Activated naive CD8-positive, alpha-beta T cell treated with anti-CD3 and anti-CD28 coated beads for 36 hours (primary cell): Measurements from ENCODE around the gene PIAS3. TPM values are rescaled to one million over a fixed set of nuclear protein-coding genes. Genes with fewer than 3 reads are reported as not detected.
"Not testable (repeated sequence)": the region's sequence is repeated elsewhere in the genome, so short reads cannot be mapped to it uniquely, and the experiment has no call there.

Experiments
- DNase-seq: peaks from one replicate; pipeline ENCODE4 v3.0.0; 2021
- H3K27ac Mint-ChIP-seq: one replicate; pipeline ENCODE4 v1.8.0; 2022; ENCODE audit warnings: mild to moderate bottlenecking, moderate library complexity, mixed read lengths
- H3K27me3 Mint-ChIP-seq: one replicate; pipeline ENCODE4 v1.8.0; 2022; ENCODE audit warnings: mild to moderate bottlenecking, mixed read lengths
- H3K36me3 Mint-ChIP-seq: one replicate; pipeline ENCODE4 v1.8.0; 2021; ENCODE audit warnings: mild to moderate bottlenecking, mixed read lengths
- H3K4me1 Mint-ChIP-seq: one replicate; pipeline ENCODE4 v1.8.0; 2021; ENCODE audit warnings: mixed read lengths
- H3K4me3 Mint-ChIP-seq: one replicate; pipeline ENCODE4 v1.8.0; 2022; ENCODE audit warnings: mild to moderate bottlenecking, moderate library complexity, mixed read lengths
- H3K9me3 Mint-ChIP-seq: one replicate; pipeline ENCODE4 v1.8.0; 2022; ENCODE audit warnings: mixed read lengths
- total RNA-seq, 2 experiments: library from RNA; stranded (reverse); gene quantifications; one replicate each; pipeline ENCODE4 v1.2.3, GENCODE V29; 2021

PIAS3 gene
- total RNA-seq, 2 experiments from 2014 or later = 14.7 to 16.4 TPM

GRCh38 chr1:145849356-145850160 lies 9.3 kb downstream of the PIAS3 start:
- H3K4me1 Mint-ChIP-seq = peaks cover 16% of the 10 kb centered on the region
- no peak overlapping the region for H3K27ac Mint-ChIP-seq
- no peak overlapping the region for H3K4me3 Mint-ChIP-seq
- H3K27me3 Mint-ChIP-seq = no peaks in the 10 kb centered on the region
- peaks cover 3% of the 10 kb centered on the region for H3K36me3 Mint-ChIP-seq
- DNase-seq = no peak
- no peaks in the 10 kb centered on the region for H3K9me3 Mint-ChIP-seq

- no peaks in the 10 kb centered on the region for H3K9me3 Mint-ChIP-seq
- H3K4me1 Mint-ChIP-seq = peaks cover 16% of the 10 kb centered on the region
- H3K27me3 Mint-ChIP-seq = no peaks in the 10 kb centered on the region
- H3K36me3 Mint-ChIP-seq = peaks cover 3% of the 10 kb centered on the region
- no peak overlapping the region for H3K4me3 Mint-ChIP-seq
- H3K27ac Mint-ChIP-seq = no peak overlapping the region
- no peak for DNase-seq
These were observed 11.1 kb downstream of the PIAS3 start for GRCh38 chr1:145847827-145848226.

GRCh38 chr1:145846201-145846612 lies 12.7 kb downstream of the PIAS3 start:
- no peaks in the 10 kb centered on the region for H3K9me3 Mint-ChIP-seq
- peak overlapping the region; percentile 65 for H3K27ac Mint-ChIP-seq
- peak; percentile 23 for DNase-seq
- no peaks in the 10 kb centered on the region for H3K27me3 Mint-ChIP-seq
- no peak overlapping the region for H3K4me3 Mint-ChIP-seq
- peaks cover 16% of the 10 kb centered on the region for H3K4me1 Mint-ChIP-seq
- peaks cover 3% of the 10 kb centered on the region for H3K36me3 Mint-ChIP-seq

- H3K4me1 Mint-ChIP-seq = peaks cover 16% of the 10 kb centered on the region
- H3K36me3 Mint-ChIP-seq = no peaks in the 10 kb centered on the region
- no peak within 1 kb of the TSS for H3K4me3 Mint-ChIP-seq
- H3K27ac Mint-ChIP-seq = peak within 1 kb of the TSS; percentile 65
- no peaks in the 10 kb centered on the region for H3K9me3 Mint-ChIP-seq
- H3K27me3 Mint-ChIP-seq = no peaks in the 10 kb centered on the region
- DNase-seq = peak; percentile 78
These were observed 13.2 kb downstream of the PIAS3 start, which contains the start of gene NUDT17 for GRCh38 chr1:145845514-145846161. TSS of gene NUDT17 (plus strand) at chr1:145845630. CDS start at chr1:145845641, 11 bp downstream.

- no peaks in the 10 kb centered on the region for H3K27me3 Mint-ChIP-seq
- H3K4me1 Mint-ChIP-seq = peaks cover 14% of the 10 kb centered on the region
- no peak for DNase-seq
- no peak overlapping the region for H3K4me3 Mint-ChIP-seq
- no peak overlapping the region for H3K27ac Mint-ChIP-seq
- no peaks in the 10 kb centered on the region for H3K9me3 Mint-ChIP-seq
- H3K36me3 Mint-ChIP-seq = no peaks in the 10 kb centered on the region
These were observed 13.8 kb downstream of the PIAS3 start for GRCh38 chr1:145845144-145845513.

- Mint-ChIP-seq H3K4me3 (no peak overlapping the region), H3K36me3 (peaks cover 6% of the 10 kb centered on the region), H3K9me3 (no peaks in the 10 kb centered on the region), H3K4me1 (peaks cover 12% of the 10 kb centered on the region), H3K27me3 (no peaks in the 10 kb centered on the region), H3K27ac (no peak overlapping the region)
- DNase-seq = no peak
These were observed 15.8 kb downstream of the PIAS3 start for GRCh38 chr1:145843031-145843430.

- Mint-ChIP-seq H3K9me3 (no peaks in the 10 kb centered on the region), H3K27ac (no peak overlapping the region), H3K4me1 (peaks cover 7% of the 10 kb centered on the region), H3K36me3 (peaks cover 21% of the 10 kb centered on the region), H3K27me3 (no peaks in the 10 kb centered on the region), H3K4me3 (no peak overlapping the region)
- DNase-seq = no peak
These were observed 21.2 kb downstream of the PIAS3 start for GRCh38 chr1:145837656-145838055.

GRCh38 chr1:145830810-145831209 lies 28.1 kb downstream of the PIAS3 start:
- H3K9me3 Mint-ChIP-seq, H3K4me3 Mint-ChIP-seq, DNase-seq, H3K27me3 Mint-ChIP-seq: not testable (repeated sequence)
- H3K36me3 Mint-ChIP-seq = peaks cover 60% of the 10 kb centered on the region
- H3K27ac Mint-ChIP-seq = peak overlapping the region; percentile 36
- peaks cover 35% of the 10 kb centered on the region for H3K4me1 Mint-ChIP-seq

GRCh38 chr1:145828367-145829026 lies 30.4 kb downstream of the PIAS3 start:
- DNase-seq = no peak
- H3K4me1 Mint-ChIP-seq = peaks cover 42% of the 10 kb centered on the region
- H3K9me3 Mint-ChIP-seq = no peaks in the 10 kb centered on the region
- peak overlapping the region; percentile 95 for H3K27ac Mint-ChIP-seq
- no peaks in the 10 kb centered on the region for H3K27me3 Mint-ChIP-seq
- peaks cover 70% of the 10 kb centered on the region for H3K36me3 Mint-ChIP-seq
- H3K4me3 Mint-ChIP-seq = peak overlapping the region; percentile 62

GRCh38 chr1:145827966-145828365 lies 30.9 kb downstream of the PIAS3 start:
- H3K36me3 Mint-ChIP-seq = peaks cover 65% of the 10 kb centered on the region
- peak overlapping the region; percentile 95 for H3K27ac Mint-ChIP-seq
- DNase-seq = no peak
- H3K27me3 Mint-ChIP-seq = no peaks in the 10 kb centered on the region
- peak overlapping the region; percentile 62 for H3K4me3 Mint-ChIP-seq
- H3K4me1 Mint-ChIP-seq = peaks cover 42% of the 10 kb centered on the region
- H3K9me3 Mint-ChIP-seq = no peaks in the 10 kb centered on the region

GRCh38 chr1:145826030-145826429 lies 32.9 kb downstream of the PIAS3 start:
- no peaks in the 10 kb centered on the region for H3K9me3 Mint-ChIP-seq
- DNase-seq = no peak
- H3K36me3 Mint-ChIP-seq = peaks cover 58% of the 10 kb centered on the region
- H3K4me1 Mint-ChIP-seq = peaks cover 42% of the 10 kb centered on the region
- H3K27me3 Mint-ChIP-seq = no peaks in the 10 kb centered on the region
- H3K27ac Mint-ChIP-seq = peak overlapping the region; percentile 61
- peak overlapping the region; percentile 97 for H3K4me3 Mint-ChIP-seq

- H3K9me3 Mint-ChIP-seq = peaks cover under 1% of the 10 kb centered on the region
- H3K4me3 Mint-ChIP-seq = peak overlapping the region; percentile 97
- peaks cover 45% of the 10 kb centered on the region for H3K36me3 Mint-ChIP-seq
- no peaks in the 10 kb centered on the region for H3K27me3 Mint-ChIP-seq
- H3K27ac Mint-ChIP-seq = peak overlapping the region; percentile 98
- peaks cover 39% of the 10 kb centered on the region for H3K4me1 Mint-ChIP-seq
- DNase-seq = no peak
These were observed 34.4 kb downstream of the PIAS3 start for GRCh38 chr1:145824499-145824842.

GRCh38 chr1:145823565-145824498 lies 35.0 kb downstream of the PIAS3 start, which contains the start of the genes POLR3C and RNF115:
TSS of gene POLR3C (plus strand) at chr1:145824200. CDS start at chr1:145825777, 1,577 bp downstream.
TSS of gene RNF115 (minus strand) at chr1:145824095. CDS start at chr1:145823873, 222 bp downstream.
- Mint-ChIP-seq H3K9me3 (peaks cover 3% of the 10 kb centered on the region), H3K4me3 (peak within 1 kb of the TSS; percentile 97), H3K4me1 (peaks cover 35% of the 10 kb centered on the region), H3K36me3 (peaks cover 42% of the 10 kb centered on the region), H3K27ac (peak within 1 kb of the TSS; percentile 98), H3K27me3 (no peaks in the 10 kb centered on the region)
- DNase-seq = peak; percentile 88

- Mint-ChIP-seq H3K4me3 (peak overlapping the region; percentile 43), H3K27ac (peak overlapping the region; percentile 56), H3K36me3 (peaks cover 33% of the 10 kb centered on the region), H3K4me1 (peaks cover 25% of the 10 kb centered on the region)
- H3K27me3 Mint-ChIP-seq, DNase-seq, H3K9me3 Mint-ChIP-seq: not testable (repeated sequence)
These were observed 36.0 kb downstream of the PIAS3 start for GRCh38 chr1:145822779-145823331.
